Breast epithelium (tissue), 4 donors: ENCODE results near the gene TMEM240. TPM values are rescaled to one million over a fixed set of nuclear protein-coding genes. Genes with fewer than 3 reads are reported as not detected.

Experiments
- DNase-seq, 2 donors: peaks; one replicate each; pipeline ENCODE4 v3.0.0-alpha.2; 2019; ENCODE audit warnings: low spot score in 2 of 2
- H3K27ac ChIP-seq, 2 donors: fragments of 200-600 bp; sonication (generic) in 1 of 2; one replicate each; pipeline ENCODE4 v1.5.1; 2016 to 2019; ENCODE audit warnings: mild to moderate bottlenecking in 1 of 2
- H3K27me3 ChIP-seq, 2 donors: fragments of 200-600 bp; sonication (generic) in 1 of 2; one replicate each; pipeline versions ENCODE4 v1.5.1 to v1.6.0; 2017 to 2019; ENCODE audit warnings: control low read depth in 1 of 2, mild to moderate bottlenecking in 1 of 2
- H3K36me3 ChIP-seq: fragments of 200-600 bp; one replicate; pipeline ENCODE4 v1.5.1; 2019
- H3K4me1 ChIP-seq, 2 donors: fragments of 200-600 bp; sonication (generic); one replicate each; pipeline ENCODE4 v1.5.1; 2016 to 2019; ENCODE audit warnings: control low read depth in 1 of 2
- H3K4me3 ChIP-seq, 3 donors: fragments of 200-600 bp; sonication (generic); 1 replicate in 2 of 3; 2 replicates in 1 of 3; pipeline ENCODE4 v1.5.1; 2016 to 2019; ENCODE audit warnings: mild to moderate bottlenecking in 3 of 3, moderate library complexity in 2 of 3
- H3K9me3 ChIP-seq, 2 donors: fragments of 200-600 bp; sonication (generic) in 1 of 2; one replicate each; pipeline ENCODE4 v1.5.1; 2016 to 2019; ENCODE audit warnings: control low read depth in 1 of 2
- POLR2A ChIP-seq: fragments of 450-650 bp; IDR thresholded peaks from one replicate; pipeline ENCODE4 v1.6.1; 2016; ENCODE audit warnings: antibody characterized with exemption, mild to moderate bottlenecking, moderate library complexity
- POLR2AphosphoS5 ChIP-seq, 3 donors: sonication (generic); formaldehyde crosslinking; IDR thresholded peaks; one replicate each; pipeline ENCODE4 v1.6.1; 2017; ENCODE audit warnings: antibody characterized with exemption in 3 of 3
- intact Hi-C: fragments of 100-400 bp; cut with DNase I; formaldehyde crosslinking; loops from one replicate; pipeline ENCODE4 v1.15.1; 2023; ENCODE audit warnings: low total_unique reads
- total RNA-seq, 3 donors: library from RNA; depleted of rRNA; stranded (reverse); fragments of >200 nt; gene quantifications; one replicate each; pipeline ENCODE4 v1.1.0, GENCODE V29; 2016
- TF ChIP-seq, protein P1 (sequence below), 3 donors: fragments of 450-650 bp; IDR thresholded peaks; one replicate each; pipeline ENCODE4 v1.5.1; 2016 to 2017; ENCODE audit warnings: antibody characterized with exemption in 3 of 3, mild to moderate bottlenecking in 3 of 3, moderate library complexity in 3 of 3

TMEM240 gene
- total RNA-seq, 3 donors from 2014 or later, result 3.5 to 8.8 (median 3.8) TPM

DNA sequence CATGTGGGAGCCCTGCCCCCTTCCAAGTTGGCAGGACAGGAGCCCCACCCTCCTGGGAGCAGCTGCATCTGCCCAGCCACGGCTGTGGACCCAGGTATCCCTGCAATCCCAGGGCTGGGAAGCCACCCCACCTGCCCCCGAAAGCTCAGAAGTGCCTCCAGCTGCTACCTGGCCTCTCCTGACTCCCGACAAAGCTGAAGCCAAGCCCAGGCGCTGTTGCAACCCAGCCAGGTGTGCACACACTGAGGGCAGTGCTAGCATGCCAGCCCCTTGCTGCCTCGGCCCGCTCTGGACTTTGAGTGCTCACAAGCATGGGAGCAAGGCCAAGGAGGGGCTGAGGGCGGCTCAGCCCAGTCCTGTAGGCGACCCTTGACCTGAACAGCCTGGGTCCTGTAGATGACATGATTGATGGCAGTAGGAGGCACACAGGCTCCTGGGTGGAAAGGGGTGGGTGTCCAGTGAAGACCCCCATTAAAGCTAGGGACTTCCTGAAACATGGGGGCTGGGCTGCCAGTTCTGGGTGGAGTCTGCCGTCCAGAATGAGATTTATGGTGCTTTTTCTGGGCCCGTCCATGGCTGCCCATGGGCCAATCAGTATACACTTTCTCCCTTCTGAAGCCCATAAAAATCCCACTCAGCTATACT is 37.1 kb upstream of the TMEM240 start:
- intact Hi-C loops, result no loop called here
- no peak overlapping the region for H3K4me3 ChIP-seq
- TF ChIP-seq POLR2A (no peak), POLR2AphosphoS5 (IDR thresholded peaks at IDR 0.05) (no peak)
- TF ChIP-seq, protein P1, sequence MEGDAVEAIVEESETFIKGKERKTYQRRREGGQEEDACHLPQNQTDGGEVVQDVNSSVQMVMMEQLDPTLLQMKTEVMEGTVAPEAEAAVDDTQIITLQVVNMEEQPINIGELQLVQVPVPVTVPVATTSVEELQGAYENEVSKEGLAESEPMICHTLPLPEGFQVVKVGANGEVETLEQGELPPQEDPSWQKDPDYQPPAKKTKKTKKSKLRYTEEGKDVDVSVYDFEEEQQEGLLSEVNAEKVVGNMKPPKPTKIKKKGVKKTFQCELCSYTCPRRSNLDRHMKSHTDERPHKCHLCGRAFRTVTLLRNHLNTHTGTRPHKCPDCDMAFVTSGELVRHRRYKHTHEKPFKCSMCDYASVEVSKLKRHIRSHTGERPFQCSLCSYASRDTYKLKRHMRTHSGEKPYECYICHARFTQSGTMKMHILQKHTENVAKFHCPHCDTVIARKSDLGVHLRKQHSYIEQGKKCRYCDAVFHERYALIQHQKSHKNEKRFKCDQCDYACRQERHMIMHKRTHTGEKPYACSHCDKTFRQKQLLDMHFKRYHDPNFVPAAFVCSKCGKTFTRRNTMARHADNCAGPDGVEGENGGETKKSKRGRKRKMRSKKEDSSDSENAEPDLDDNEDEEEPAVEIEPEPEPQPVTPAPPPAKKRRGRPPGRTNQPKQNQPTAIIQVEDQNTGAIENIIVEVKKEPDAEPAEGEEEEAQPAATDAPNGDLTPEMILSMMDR (IDR thresholded peaks at IDR 0.05), result no peak
- no peak overlapping the region for H3K27ac ChIP-seq
- no peaks in the 10 kb centered on the region for H3K36me3 ChIP-seq
- no peaks in the 10 kb centered on the region for H3K9me3 ChIP-seq
- no peak for DNase-seq
- no peaks in the 10 kb centered on the region for H3K4me1 ChIP-seq
- H3K27me3 ChIP-seq, result peaks cover 0 to 2% of the 10 kb centered on the region in 2 donors

DNA sequence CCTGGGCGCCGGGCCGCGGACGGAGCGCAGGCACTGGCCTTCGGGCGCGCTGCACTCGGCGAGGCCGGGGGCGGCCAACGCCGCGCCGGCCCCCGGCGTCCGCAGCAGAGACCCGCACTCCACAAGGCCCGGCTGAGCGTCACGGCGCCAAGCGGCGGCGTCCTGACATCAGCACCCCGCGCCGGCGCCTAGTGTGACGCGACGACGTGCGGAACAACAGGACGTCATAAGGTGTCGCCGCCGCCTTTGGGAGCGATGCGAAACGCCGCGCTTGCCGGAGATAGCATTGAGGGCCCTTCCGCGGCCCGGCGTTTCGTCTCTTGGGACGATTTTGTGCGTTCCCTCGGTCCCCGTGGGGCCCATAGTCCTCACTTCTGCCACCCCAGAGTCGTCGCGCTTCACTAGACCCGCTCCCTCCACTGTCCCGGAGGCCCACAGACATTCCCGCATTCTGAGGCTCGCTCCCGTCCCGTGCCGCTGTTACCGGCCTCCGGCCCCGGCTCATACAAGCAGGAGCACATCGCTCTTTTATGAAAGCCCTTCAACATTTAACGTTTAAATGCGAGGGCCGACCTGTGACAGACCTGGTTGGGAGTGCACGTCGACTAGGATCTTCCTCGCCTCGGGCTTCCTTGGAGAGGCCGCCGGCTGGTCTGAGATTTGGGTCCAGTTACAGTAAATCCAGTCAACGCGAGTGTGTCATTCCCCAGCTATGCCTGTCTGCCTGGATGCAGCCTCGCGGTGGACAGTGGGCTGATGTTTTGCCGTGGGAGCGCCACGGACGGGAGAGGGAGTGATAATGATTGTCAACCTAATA is 34.5 kb upstream of the TMEM240 start, which contains the start of gene SSU72:
Gene SSU72, minus strand, starts transcription at position 143 of the 817 bp plus-strand sequence. CDS start 306 bp downstream, outside the sequence.
- Histone ChIP-seq H3K4me1 (no peaks in the 10 kb centered on the region), H3K4me3 (peak within 1 kb of the TSS; percentile 92 to 99 (median 98)), H3K36me3 (no peaks in the 10 kb centered on the region), H3K27me3 (no peaks in the 10 kb centered on the region), H3K27ac (peak within 1 kb of the TSS; percentile 99 to 100), H3K9me3 (no peaks in the 10 kb centered on the region)
- intact Hi-C loops, result no loop called here
- DNase-seq, result peak; percentile 89 to 92
- TF ChIP-seq, protein P1 (IDR thresholded peaks at IDR 0.05), result peak in 1 of 3 donors; percentile 18
- TF ChIP-seq POLR2AphosphoS5 (IDR thresholded peaks at IDR 0.05) (peak; percentile 96 to 99 (median 99)), POLR2A (peak; percentile 96)

DNA sequence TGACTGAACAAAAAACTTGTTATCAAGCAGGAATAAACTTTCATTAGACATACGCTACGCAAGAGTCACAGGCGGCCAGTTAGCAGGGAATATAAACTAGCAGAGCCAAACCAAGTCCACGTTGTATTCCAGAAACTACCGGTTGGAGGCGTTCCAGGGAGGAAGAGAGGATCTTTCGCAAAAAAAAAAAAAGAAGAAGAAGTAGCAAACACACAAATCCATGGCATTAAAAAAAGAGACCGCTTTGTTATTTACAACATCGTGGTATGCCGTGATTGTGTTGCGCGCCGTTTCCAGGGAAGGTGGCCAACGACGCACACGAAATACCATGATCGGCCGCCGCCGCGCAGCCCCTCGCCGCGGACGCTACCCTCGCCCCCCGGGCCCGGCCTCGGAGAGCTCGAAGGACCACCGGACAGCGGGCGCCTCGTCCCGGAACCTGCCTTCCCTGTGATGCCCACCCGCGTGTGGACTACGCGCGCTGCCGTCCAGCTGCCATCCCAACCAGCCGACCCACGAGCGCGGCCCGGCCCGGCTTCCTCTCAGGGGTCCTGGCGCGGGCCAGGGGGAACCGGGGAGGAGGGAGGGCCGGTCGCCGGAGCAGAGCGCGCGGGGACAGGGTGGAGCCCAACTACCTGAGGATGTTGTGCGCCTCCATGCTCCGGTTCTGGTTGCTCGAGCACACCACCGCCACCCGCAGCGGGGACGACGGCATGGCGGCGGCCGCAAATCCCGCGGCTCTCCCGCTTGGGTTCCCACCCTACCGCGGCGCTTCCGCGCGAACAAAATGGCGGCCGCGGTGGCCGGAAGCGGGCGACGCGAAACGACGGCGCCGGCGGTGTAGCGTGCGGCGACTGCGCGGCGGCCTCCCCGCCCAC is 33.7 kb upstream of the TMEM240 start:
- peak in 1 of 2 donors; percentile 30 for DNase-seq
- TF ChIP-seq, protein P1 (IDR thresholded peaks at IDR 0.05), result peak in 1 of 3 donors; percentile 16
- TF ChIP-seq POLR2AphosphoS5 (IDR thresholded peaks at IDR 0.05) (peak in 2 of 3 donors; percentile 20 to 68), POLR2A (no peak)
- Histone ChIP-seq H3K27ac (peak overlapping the region; percentile 99 to 100), H3K27me3 (no peaks in the 10 kb centered on the region), H3K4me3 (peak overlapping the region; percentile 92 to 99 (median 98)), H3K4me1 (no peaks in the 10 kb centered on the region), H3K9me3 (no peaks in the 10 kb centered on the region), H3K36me3 (no peaks in the 10 kb centered on the region)
- intact Hi-C loops, result no loop called here

DNA sequence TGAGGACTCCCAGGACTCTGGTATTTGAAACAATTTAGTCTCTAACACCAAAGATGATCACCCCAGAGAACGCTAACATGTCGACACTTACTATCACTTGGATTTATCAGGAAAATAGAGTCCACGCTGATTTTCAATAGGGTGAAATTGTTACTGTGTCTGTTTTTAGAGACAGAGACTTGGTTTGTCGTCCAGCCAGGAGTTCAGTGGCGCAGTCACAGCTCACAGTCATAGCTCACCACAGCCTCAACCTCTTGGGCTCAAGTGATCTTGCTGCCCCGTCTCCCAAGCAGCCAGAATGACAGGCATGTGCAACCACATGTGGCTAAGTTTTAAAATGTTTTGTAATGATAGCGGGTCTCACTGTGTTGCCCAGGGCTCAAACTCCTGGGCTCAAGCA is 28.9 kb upstream of the TMEM240 start:
- intact Hi-C loops, result no loop called here
- no peak for DNase-seq
- H3K4me3 ChIP-seq, result no peak overlapping the region
- H3K4me1 ChIP-seq, result no peaks in the 10 kb centered on the region
- no peaks in the 10 kb centered on the region for H3K27me3 ChIP-seq
- no peaks in the 10 kb centered on the region for H3K36me3 ChIP-seq
- no peak overlapping the region for H3K27ac ChIP-seq
- no peaks in the 10 kb centered on the region for H3K9me3 ChIP-seq
- TF ChIP-seq POLR2AphosphoS5 (IDR thresholded peaks at IDR 0.05) (no peak), POLR2A (no peak)
- TF ChIP-seq, protein P1 (IDR thresholded peaks at IDR 0.05), result no peak
